Loucy (cell line): ENCODE results near the gene GBA3.

Experiments
- EZH2phosphoT487 ChIP-seq: fragments of 200-600 bp; IDR thresholded peaks from 2 replicates; pipeline ENCODE4 v1.6.1; 2018; ENCODE audit warnings: antibody characterized with exemption, mild to moderate bottlenecking, moderate library complexity, borderline replicate concordance
- TF ChIP-seq, protein P1 (sequence below): fragments of 200-600 bp; sonication (generic); conservative IDR thresholded peaks from 2 replicates; pipeline ENCODE4 v1.5.1; 2014; ENCODE audit warnings: mild to moderate bottlenecking, antibody characterized with exemption, low read length

DNA sequence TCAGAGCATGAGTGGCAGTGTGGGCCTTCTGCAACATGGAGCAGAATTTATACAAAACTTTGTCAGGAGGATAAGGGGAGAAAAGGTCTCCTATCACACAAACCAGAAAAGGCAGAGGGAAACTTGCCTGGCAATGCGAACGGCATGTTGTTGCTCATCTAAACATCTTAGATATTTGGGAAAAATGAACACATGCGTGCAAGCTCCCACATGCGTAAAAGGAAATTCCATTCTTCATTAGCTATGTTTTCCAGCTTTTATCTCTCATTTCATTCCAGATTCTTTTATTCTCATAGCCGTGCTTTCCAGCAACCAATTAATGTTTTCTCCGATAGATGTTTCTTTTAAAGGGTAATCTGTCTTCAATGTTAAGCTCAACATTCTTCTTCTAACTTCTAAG lies 31.3 kb upstream of the GBA3 start:
- TF ChIP-seq, protein P1, sequence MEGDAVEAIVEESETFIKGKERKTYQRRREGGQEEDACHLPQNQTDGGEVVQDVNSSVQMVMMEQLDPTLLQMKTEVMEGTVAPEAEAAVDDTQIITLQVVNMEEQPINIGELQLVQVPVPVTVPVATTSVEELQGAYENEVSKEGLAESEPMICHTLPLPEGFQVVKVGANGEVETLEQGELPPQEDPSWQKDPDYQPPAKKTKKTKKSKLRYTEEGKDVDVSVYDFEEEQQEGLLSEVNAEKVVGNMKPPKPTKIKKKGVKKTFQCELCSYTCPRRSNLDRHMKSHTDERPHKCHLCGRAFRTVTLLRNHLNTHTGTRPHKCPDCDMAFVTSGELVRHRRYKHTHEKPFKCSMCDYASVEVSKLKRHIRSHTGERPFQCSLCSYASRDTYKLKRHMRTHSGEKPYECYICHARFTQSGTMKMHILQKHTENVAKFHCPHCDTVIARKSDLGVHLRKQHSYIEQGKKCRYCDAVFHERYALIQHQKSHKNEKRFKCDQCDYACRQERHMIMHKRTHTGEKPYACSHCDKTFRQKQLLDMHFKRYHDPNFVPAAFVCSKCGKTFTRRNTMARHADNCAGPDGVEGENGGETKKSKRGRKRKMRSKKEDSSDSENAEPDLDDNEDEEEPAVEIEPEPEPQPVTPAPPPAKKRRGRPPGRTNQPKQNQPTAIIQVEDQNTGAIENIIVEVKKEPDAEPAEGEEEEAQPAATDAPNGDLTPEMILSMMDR = no peak
- no peak for TF ChIP-seq EZH2phosphoT487
